Measurements from ENCODE around the gene POP7.

GRCh38 chr7:100745184-100745583 is 39.3 kb downstream of the POP7 start:
- TF ChIP-seq CTCF (IDR thresholded peaks at IDR 0.05; ENCODE audit: poor library complexity, severe bottlenecking) (no peak), POLR2AphosphoS5 (IDR thresholded peaks at IDR 0.05) (no peak)
